ENCODE results near the gene EDN2. TPM values are rescaled to one million over a fixed set of nuclear protein-coding genes. Genes with fewer than 3 reads are reported as not detected.

EDN2 gene
- total RNA-seq, 2 donors from 2014 or later: 3.3 to 13.5 TPM

GRCh38 chr1:41524676-41525675 lies 40.5 kb upstream of the EDN2 start:
- Histone ChIP-seq H3K27me3 (no peaks in the 10 kb centered on the region), H3K9me3 (no peaks in the 10 kb centered on the region), H3K4me1 (no peaks in the 10 kb centered on the region), H3K36me3 (no peaks in the 10 kb centered on the region), H3K4me3 (no peak overlapping the region), H3K27ac (no peak overlapping the region), H3K9ac (ENCODE audit: low read depth in 2 of 2, low read length in 2 of 2) (no peak overlapping the region)
- no peak for DNase-seq
- TF ChIP-seq, protein P1, sequence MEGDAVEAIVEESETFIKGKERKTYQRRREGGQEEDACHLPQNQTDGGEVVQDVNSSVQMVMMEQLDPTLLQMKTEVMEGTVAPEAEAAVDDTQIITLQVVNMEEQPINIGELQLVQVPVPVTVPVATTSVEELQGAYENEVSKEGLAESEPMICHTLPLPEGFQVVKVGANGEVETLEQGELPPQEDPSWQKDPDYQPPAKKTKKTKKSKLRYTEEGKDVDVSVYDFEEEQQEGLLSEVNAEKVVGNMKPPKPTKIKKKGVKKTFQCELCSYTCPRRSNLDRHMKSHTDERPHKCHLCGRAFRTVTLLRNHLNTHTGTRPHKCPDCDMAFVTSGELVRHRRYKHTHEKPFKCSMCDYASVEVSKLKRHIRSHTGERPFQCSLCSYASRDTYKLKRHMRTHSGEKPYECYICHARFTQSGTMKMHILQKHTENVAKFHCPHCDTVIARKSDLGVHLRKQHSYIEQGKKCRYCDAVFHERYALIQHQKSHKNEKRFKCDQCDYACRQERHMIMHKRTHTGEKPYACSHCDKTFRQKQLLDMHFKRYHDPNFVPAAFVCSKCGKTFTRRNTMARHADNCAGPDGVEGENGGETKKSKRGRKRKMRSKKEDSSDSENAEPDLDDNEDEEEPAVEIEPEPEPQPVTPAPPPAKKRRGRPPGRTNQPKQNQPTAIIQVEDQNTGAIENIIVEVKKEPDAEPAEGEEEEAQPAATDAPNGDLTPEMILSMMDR (IDR thresholded peaks at IDR 0.05): no peak
- intact Hi-C loops (cut with DNase I): no loop called here

DNA sequence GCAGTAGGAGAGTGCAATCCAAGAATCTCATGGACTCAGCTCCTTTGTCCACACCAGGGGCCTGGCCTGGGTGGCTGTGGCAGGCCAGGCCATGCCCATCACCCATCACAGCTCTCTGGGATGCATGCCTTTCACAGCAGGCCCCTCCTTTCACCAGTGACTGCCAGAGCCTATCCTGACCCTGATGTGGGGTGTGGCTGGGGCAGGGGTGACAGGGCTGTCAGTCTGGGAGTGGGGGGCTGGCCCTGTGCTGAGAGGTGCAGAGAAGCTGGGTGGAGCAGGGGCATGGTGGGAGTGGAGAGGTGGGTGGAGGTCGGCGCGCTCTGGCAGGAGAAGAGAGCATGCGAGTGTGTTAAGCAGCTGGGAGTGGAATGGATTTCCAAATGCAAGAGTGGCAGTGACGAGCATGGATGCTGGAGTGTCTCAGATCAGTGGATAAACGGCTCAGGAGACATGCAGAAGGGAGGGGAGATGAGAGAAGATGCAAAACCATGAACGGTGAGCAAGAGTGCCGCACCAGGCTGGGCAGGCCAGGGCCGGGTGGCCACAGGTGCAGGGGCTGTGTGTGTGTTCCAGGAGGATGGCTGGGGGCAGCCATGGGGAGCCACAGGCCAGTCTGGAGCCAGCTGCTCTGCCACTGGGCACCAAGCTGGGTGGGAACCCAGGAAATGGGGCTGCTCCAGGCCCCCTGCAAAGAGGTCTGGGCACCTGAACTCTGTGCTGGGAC lies 39.6 kb upstream of the EDN2 start:
- Histone ChIP-seq H3K4me1 (no peaks in the 10 kb centered on the region), H3K36me3 (no peaks in the 10 kb centered on the region), H3K4me3 (no peak overlapping the region), H3K9ac (ENCODE audit: low read depth in 2 of 2, low read length in 2 of 2) (no peak overlapping the region), H3K27me3 (no peaks in the 10 kb centered on the region), H3K9me3 (no peaks in the 10 kb centered on the region), H3K27ac (no peak overlapping the region)
- TF ChIP-seq, protein P1 (IDR thresholded peaks at IDR 0.05): no peak
- no peak for DNase-seq
- intact Hi-C loops (cut with DNase I): no loop called here

DNA sequence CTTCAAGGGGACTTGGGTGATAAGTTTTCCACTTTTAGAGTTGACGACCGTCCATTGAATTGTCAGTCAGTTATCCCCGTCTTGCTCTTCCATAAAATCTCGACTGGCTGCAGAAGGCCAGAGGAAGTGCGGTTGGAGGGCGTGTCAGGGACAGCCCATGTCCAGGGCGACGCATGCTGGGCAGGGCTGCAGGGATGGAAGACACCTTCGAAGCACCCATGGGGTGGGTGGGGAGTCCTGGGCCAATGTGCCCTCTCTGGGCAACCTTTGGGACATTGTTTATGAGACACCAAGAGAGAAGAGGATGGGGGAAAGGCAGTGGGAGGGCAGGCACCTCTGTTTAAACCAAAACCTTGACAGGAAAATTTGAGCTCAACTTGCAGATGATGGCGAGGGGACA lies 38.6 kb upstream of the EDN2 start:
- Histone ChIP-seq H3K9ac (ENCODE audit: low read depth in 2 of 2, low read length in 2 of 2) (no peak overlapping the region), H3K9me3 (no peaks in the 10 kb centered on the region), H3K27ac (no peak overlapping the region), H3K4me3 (no peak overlapping the region), H3K36me3 (no peaks in the 10 kb centered on the region), H3K27me3 (no peaks in the 10 kb centered on the region), H3K4me1 (no peaks in the 10 kb centered on the region)
- no peak for DNase-seq
- intact Hi-C loops (cut with DNase I): no loop called here
- TF ChIP-seq, protein P1 (IDR thresholded peaks at IDR 0.05): no peak

DNA sequence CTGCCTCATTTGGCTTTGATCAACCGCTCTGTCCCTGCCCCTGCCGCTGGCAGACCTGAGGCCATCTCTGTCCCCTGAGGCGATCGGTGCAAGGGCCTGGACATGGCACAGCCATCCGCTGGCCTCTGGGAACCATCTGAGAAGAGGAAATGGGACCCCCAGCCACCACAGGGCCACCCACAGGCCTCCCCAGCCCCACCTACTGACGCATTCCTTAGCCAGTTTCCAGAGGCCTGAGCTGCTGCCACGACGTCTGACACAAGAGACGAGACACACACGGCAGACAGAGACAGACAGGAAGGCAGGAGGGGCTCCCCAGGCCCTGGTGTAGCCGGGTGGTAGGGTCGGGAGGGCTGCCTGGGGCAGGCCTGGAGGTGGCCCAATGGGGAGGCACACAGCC lies 37.3 kb upstream of the EDN2 start:
- no peak overlapping the region for H3K9ac ChIP-seq (ENCODE audit: low read depth in 2 of 2, low read length in 2 of 2)
- H3K4me1 ChIP-seq: no peaks in the 10 kb centered on the region
- no peaks in the 10 kb centered on the region for H3K9me3 ChIP-seq
- no peak overlapping the region for H3K27ac ChIP-seq
- DNase-seq: no peak
- TF ChIP-seq, protein P1 (IDR thresholded peaks at IDR 0.05): no peak
- H3K36me3 ChIP-seq: no peaks in the 10 kb centered on the region
- no peaks in the 10 kb centered on the region for H3K27me3 ChIP-seq
- intact Hi-C loops (cut with DNase I): no loop called here
- H3K4me3 ChIP-seq: no peak overlapping the region

DNA sequence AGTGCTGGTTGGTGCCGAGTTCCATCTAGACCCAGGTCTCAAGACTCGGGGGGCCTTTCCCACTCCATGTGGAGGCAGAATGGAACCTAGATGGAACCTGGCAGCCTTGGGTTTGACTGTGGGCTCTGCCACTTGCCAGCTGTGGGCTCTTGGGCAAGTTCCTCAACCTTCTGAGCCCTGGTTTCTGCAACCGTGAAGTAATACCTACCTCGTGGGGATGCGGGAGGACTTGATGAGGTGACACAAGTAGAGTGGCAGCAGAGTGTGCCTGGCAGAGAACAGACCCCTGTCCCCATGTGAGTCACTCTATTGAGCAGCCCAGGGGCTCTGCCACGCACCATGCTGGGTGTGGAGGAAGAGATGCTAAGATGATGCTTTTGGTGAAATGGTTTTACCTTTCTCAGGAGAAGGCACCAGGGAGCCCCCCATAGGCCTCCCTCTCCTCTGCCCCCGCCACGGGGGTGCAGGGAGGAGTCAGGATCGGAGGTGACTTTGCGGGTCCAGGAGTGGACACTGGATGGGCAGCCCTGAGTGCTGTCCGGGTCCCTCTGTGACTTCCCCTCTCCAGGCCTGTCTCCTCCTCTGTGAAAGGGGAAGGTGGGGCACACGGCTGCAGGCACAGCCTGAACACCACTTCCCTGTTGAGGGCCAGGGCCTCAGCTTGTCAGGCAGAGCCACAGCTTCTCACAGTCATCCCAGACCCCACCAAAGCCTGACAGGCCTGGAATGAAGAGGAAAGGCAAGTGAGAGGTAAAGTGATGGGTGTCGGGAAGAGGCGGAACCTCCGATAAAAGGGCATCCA lies 36.7 kb upstream of the EDN2 start:
- H3K4me3 ChIP-seq: no peak overlapping the region
- no peak overlapping the region for H3K27ac ChIP-seq
- H3K27me3 ChIP-seq: no peaks in the 10 kb centered on the region
- TF ChIP-seq, protein P1 (IDR thresholded peaks at IDR 0.05): no peak
- no peaks in the 10 kb centered on the region for H3K4me1 ChIP-seq
- H3K9ac ChIP-seq (ENCODE audit: low read depth in 2 of 2, low read length in 2 of 2): no peak overlapping the region
- H3K36me3 ChIP-seq: no peaks in the 10 kb centered on the region
- DNase-seq: no peak
- H3K9me3 ChIP-seq: no peaks in the 10 kb centered on the region
- intact Hi-C loops (cut with DNase I): no loop called here

Data from colonic mucosa (tissue), 4 donors.